IMR-90 (cell line): ENCODE measurements around the gene RNPEPL1. TPM values are rescaled to one million over a fixed set of nuclear protein-coding genes. Genes with fewer than 3 reads are reported as not detected.

Source experiments
- ATAC-seq: fragments of 200-7000 bp; cut with Tn5 transposase; 2 replicates; pipeline ENCODE4 v1.9.1; 2020; ENCODE audit warnings: low read depth, mild to moderate bottlenecking, moderate library complexity
- BruUV-seq: library from RNA; stranded (reverse); fragments of 400-500 nt; replicated peaks from 2 replicates; lab custom pipeline; 2021; lab: Mats Ljungman, UMichigan
- CTCF ChIA-PET: fragments of 300-600 bp; formaldehyde crosslinking; extraction: SDS; loops from one replicate; lab custom pipeline; 2021; ENCODE audit warnings: antibody characterized with exemption; lab: Yijun Ruan, JAX
- POLR2A ChIA-PET: fragments of 300-600 bp; sonication (Branson Sonifier 250); formaldehyde crosslinking; loops from one replicate; lab custom pipeline; 2022; ENCODE audit warnings: antibody characterized with exemption; ENCODE audit not compliant: unreplicated experiment; lab: Charles Lee
- DNase-seq: peaks from one replicate; pipeline ENCODE4 v3.0.0; 2013
- H2AFZ ChIP-seq: replicated peaks from 2 replicates; pipeline ENCODE3; 2013; ENCODE audit warnings: low read length, mild to moderate bottlenecking; ENCODE audit not compliant: poor library complexity
- H2AK5ac ChIP-seq: 2 replicates; pipeline ENCODE4 v1.6.1; 2013; ENCODE audit warnings: low read depth, low read length, inconsistent platforms
- H2AK9ac ChIP-seq: replicated peaks from 2 replicates; pipeline ENCODE3; 2013; ENCODE audit warnings: mild to moderate bottlenecking, low read depth, low read length, moderate library complexity; ENCODE audit not compliant: poor library complexity
- H2BK120ac ChIP-seq: 2 replicates; pipeline ENCODE4 v1.6.1; 2013; ENCODE audit warnings: low read depth, low read length, inconsistent platforms
- H2BK15ac ChIP-seq: 3 replicates; pipeline ENCODE4 v1.6.1; 2013; ENCODE audit warnings: low read depth, low read length, inconsistent platforms
- H2BK20ac ChIP-seq: 2 replicates; pipeline ENCODE4 v1.6.1; 2013; ENCODE audit warnings: low read depth, mild to moderate bottlenecking, inconsistent platforms, low read length, moderate library complexity
- H2BK5ac ChIP-seq: 2 replicates; pipeline ENCODE4 v1.6.1; 2013; ENCODE audit warnings: mild to moderate bottlenecking, low read depth, low read length, inconsistent platforms; ENCODE audit not compliant: poor library complexity, severe bottlenecking
- H3K14ac ChIP-seq: replicated peaks from 2 replicates; pipeline ENCODE4 v1.6.1; 2013; ENCODE audit warnings: low read depth, low read length, inconsistent platforms
- H3K18ac ChIP-seq: 2 replicates; pipeline ENCODE4 v1.6.1; 2013; ENCODE audit warnings: low read depth, low read length, control low read depth
- H3K23ac ChIP-seq: 2 replicates; pipeline ENCODE4 v1.6.1; 2013; ENCODE audit warnings: low read depth, low read length, inconsistent platforms
- H3K27ac ChIP-seq: 2 replicates; pipeline ENCODE4 v1.5.1; 2013; ENCODE audit warnings: mild to moderate bottlenecking, control low read depth, low read length; ENCODE audit not compliant: insufficient read depth
- H3K27me3 ChIP-seq: 2 replicates; pipeline ENCODE4 v1.6.1; 2013; ENCODE audit warnings: low read length; ENCODE audit not compliant: control insufficient read depth, insufficient read depth
- H3K36me3 ChIP-seq: 2 replicates; pipeline ENCODE4 v1.6.1; 2013; ENCODE audit warnings: low read length, mixed read lengths; ENCODE audit not compliant: control insufficient read depth, insufficient read depth
- H3K4ac ChIP-seq: 2 replicates; pipeline ENCODE4 v1.6.1; 2013; ENCODE audit warnings: low read depth, low read length, inconsistent platforms
- H3K4me1 ChIP-seq: 2 replicates; pipeline ENCODE4 v1.6.1; 2013; ENCODE audit warnings: low read length, mixed read lengths; ENCODE audit not compliant: control insufficient read depth, insufficient read depth
- H3K4me2 ChIP-seq: 2 replicates; pipeline ENCODE4 v1.6.1; 2013; ENCODE audit warnings: low read depth, mild to moderate bottlenecking, control low read depth, low read length, moderate library complexity
- H3K4me3 ChIP-seq: 2 replicates; pipeline ENCODE4 v1.5.1; 2013; ENCODE audit warnings: low read depth, mild to moderate bottlenecking, control low read depth, low read length, moderate library complexity; ENCODE audit not compliant: insufficient read depth
- H3K56ac ChIP-seq: 2 replicates; pipeline ENCODE4 v1.6.1; 2013; ENCODE audit warnings: low read length, inconsistent platforms; ENCODE audit not compliant: insufficient read depth; ENCODE audit errors: extremely low read depth
- H3K79me1 ChIP-seq, 2 experiments: 2 replicates each; pipeline ENCODE4 v1.6.1; 2013; ENCODE audit warnings: low read length in 2 of 2, inconsistent platforms in 1 of 2, low read depth in 1 of 2
- H3K9ac ChIP-seq: 2 replicates; pipeline ENCODE4 v1.6.1; 2013; ENCODE audit warnings: low read depth, low read length, control low read depth
- H3K9me1 ChIP-seq: 2 replicates; pipeline ENCODE4 v1.6.1; 2013; ENCODE audit warnings: low read length, inconsistent platforms; ENCODE audit not compliant: insufficient read depth
- H3K9me3 ChIP-seq: 2 replicates; pipeline ENCODE4 v1.6.1; 2013; ENCODE audit warnings: low read length; ENCODE audit not compliant: control insufficient read depth, insufficient read depth
- H4K20me1 ChIP-seq: 2 replicates; pipeline ENCODE4 v1.6.1; 2013; ENCODE audit warnings: low read length, inconsistent platforms; ENCODE audit not compliant: insufficient read depth
- H4K5ac ChIP-seq: 2 replicates; pipeline ENCODE4 v1.6.1; 2013; ENCODE audit warnings: mild to moderate bottlenecking, low read depth, low read length, control low read depth
- H4K8ac ChIP-seq, 2 experiments: 2 replicates each; pipeline ENCODE4 v1.6.1; 2013; ENCODE audit warnings: low read depth in 2 of 2, low read length in 2 of 2, control low read depth in 1 of 2, inconsistent platforms in 1 of 2
- H4K91ac ChIP-seq: 2 replicates; pipeline ENCODE4 v1.6.1; 2013; ENCODE audit warnings: low read depth, low read length, inconsistent platforms; ENCODE audit not compliant: insufficient read depth
- BHLHE40 ChIP-seq: fragments of 150-350 bp; IDR thresholded peaks from 2 replicates; pipeline ENCODE4 v1.6.1; 2016; ENCODE audit warnings: mild to moderate bottlenecking, low read depth, low read length
- CHD1 ChIP-seq: IDR thresholded peaks from 2 replicates; pipeline ENCODE4 v1.6.1; 2012; ENCODE audit warnings: low read depth, low read length, improper control_type of control experiment
- RAD21 ChIP-seq: IDR thresholded peaks from 2 replicates; pipeline ENCODE4 v1.6.1; 2012; ENCODE audit warnings: low read length, improper control_type of control experiment
- SMC3 ChIP-seq: fragments of 150-350 bp; IDR thresholded peaks from 2 replicates; pipeline ENCODE4 v1.6.1; 2016; ENCODE audit warnings: low read depth, mild to moderate bottlenecking, antibody characterized with exemption, low read length, moderate library complexity
- WGBS, 2 experiments: methylation state at CpG; one replicate each; pipeline versions ENCODE4 v1.1.5 to v1.1.7; 2013; ENCODE audit warnings: missing lambda C conversion rate in 2 of 2; ENCODE audit not compliant: insufficient read length in 1 of 2; ENCODE audit errors: extremely low coverage in 2 of 2; 5-methylcytosine and 5-hydroxymethylcytosine counted together
- dilution Hi-C: fragments of 300-500 bp; cut with HindIII; formaldehyde crosslinking; loops from one replicate; pipeline ENCODE4 v1.14.3; 2018; ENCODE audit warnings: low sequenced_read_pairs; ENCODE audit not compliant: unreplicated experiment
- in situ Hi-C: fragments of 300-500 bp; cut with MboI; formaldehyde crosslinking; loops from 3 replicates; pipeline ENCODE4 v1.14.3; 2019; ENCODE audit warnings: low sequenced_read_pairs, inconsistent platforms, mixed read lengths
- intact Hi-C: fragments of 100-400 bp; cut with micrococcal nuclease; formaldehyde crosslinking; loops from 2 replicates; pipeline ENCODE4 v1.10.0; 2022
- polyA plus RNA-seq, 3 experiments: library from polyadenylated mRNA; depleted of rRNA; stranded (reverse); fragments of >200 nt; gene quantifications; 2 replicates each; pipeline ENCODE4 v1.2.3, GENCODE V29; 2012; ENCODE audit warnings: low replicate concordance in 1 of 3
- total RNA-seq: library from RNA; depleted of rRNA; stranded (reverse); fragments of >200 nt; gene quantifications from 2 replicates; pipeline ENCODE4 v1.2.3, GENCODE V29; 2012

RNPEPL1 gene
- total and polyA plus RNA-seq, 2 of the 4 experiments (the other 2 are of a cell fraction), result 3.8 to 18.7 TPM

GRCh38 chr2:240530181-240530580, 38.1 kb upstream of the RNPEPL1 start:
- intact Hi-C loops, result no loop called here
- Histone ChIP-seq H3K4me2 (no peak overlapping the region), H2BK15ac (no peak overlapping the region), H2AFZ (no peak overlapping the region), H2AK9ac (no peak overlapping the region), H4K20me1 (no peaks in the 10 kb centered on the region), H3K79me1 (peaks cover 0 to 7% of the 10 kb centered on the region in 2 experiments; a peak in 2 of 4 replicates), H3K36me3 (peaks cover 6% of the 10 kb centered on the region; the same call in 1 of the 2 replicates), H4K91ac (no peak overlapping the region), H3K27me3 (no peaks in the 10 kb centered on the region), H4K5ac (no peak overlapping the region), H3K27ac (no peak overlapping the region), H4K8ac (no peak overlapping the region), H3K9me3 (peaks cover 19% of the 10 kb centered on the region), H3K9ac (no peak overlapping the region), H3K9me1 (no peaks in the 10 kb centered on the region), H3K14ac (no peak overlapping the region), H3K4me1 (no peaks in the 10 kb centered on the region), H3K4me3 (no peak overlapping the region), H2BK20ac (no peak overlapping the region), H2BK120ac (no peak overlapping the region), H3K18ac (no peak overlapping the region), H3K56ac (no peak overlapping the region), H3K4ac (no peak overlapping the region), H2AK5ac (no peak overlapping the region), H3K23ac (no peak overlapping the region), H2BK5ac (no peak overlapping the region)
- CTCF ChIA-PET, result no interaction called here
- in situ Hi-C loops, result no loop called here
- DNase-seq, result no peak
- no TSS peak for BruUV-seq
- WGBS, 2 experiments, result no CpG with 5 or more reads among the region's 7 CpGs
- no peak for TF ChIP-seq SMC3
- TF ChIP-seq CHD1, result no peak
- TF ChIP-seq RAD21, result no peak
- TF ChIP-seq BHLHE40, result no peak
- no peak for ATAC-seq
- POLR2A ChIA-PET, result no interaction called here
- dilution Hi-C loops, result no loop called here
